ENCODE data around the gene NRXN3. TPM values are rescaled to one million over a fixed set of nuclear protein-coding genes. Genes with fewer than 3 reads are reported as not detected.
A peak's percentile ranks its signal among the peaks of the same experiment; 100 is the strongest.

The NRXN3 gene
- total and polyA plus RNA-seq, 8 donors: 0.53 to 2.5 (median 1.5) TPM

DNA sequence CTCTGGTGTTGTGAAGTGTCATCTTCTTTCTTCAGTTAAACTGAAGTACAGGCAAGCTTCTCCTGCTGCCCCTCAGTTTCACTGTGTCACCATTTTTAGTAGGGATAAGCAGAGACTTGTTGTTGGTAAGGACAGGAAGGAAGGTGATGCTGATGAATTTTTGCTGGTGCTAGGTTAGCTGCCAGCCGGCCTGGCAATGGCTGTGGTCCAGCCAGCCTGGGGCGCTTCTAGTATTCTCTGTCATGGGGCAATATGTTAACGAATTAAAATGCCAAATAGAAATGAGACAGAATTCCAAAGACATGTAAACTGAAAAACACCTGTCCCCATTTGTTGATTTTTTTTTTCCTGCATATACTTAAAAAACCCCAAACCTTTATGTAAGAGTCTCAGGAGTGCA lies 1438.3 kb downstream of the NRXN3 start:
- H3K4me1 ChIP-seq: no peaks in the 10 kb centered on the region
- H3K36me3 ChIP-seq: no peaks in the 10 kb centered on the region
- no peak for FAIRE-seq
- no peak overlapping the region for H3K27ac ChIP-seq
- intact Hi-C loops (cut with DNase I): no loop called here
- H3K9me3 ChIP-seq: no peaks in the 10 kb centered on the region
- no peak for DNase-seq
- TF ChIP-seq, protein P1, sequence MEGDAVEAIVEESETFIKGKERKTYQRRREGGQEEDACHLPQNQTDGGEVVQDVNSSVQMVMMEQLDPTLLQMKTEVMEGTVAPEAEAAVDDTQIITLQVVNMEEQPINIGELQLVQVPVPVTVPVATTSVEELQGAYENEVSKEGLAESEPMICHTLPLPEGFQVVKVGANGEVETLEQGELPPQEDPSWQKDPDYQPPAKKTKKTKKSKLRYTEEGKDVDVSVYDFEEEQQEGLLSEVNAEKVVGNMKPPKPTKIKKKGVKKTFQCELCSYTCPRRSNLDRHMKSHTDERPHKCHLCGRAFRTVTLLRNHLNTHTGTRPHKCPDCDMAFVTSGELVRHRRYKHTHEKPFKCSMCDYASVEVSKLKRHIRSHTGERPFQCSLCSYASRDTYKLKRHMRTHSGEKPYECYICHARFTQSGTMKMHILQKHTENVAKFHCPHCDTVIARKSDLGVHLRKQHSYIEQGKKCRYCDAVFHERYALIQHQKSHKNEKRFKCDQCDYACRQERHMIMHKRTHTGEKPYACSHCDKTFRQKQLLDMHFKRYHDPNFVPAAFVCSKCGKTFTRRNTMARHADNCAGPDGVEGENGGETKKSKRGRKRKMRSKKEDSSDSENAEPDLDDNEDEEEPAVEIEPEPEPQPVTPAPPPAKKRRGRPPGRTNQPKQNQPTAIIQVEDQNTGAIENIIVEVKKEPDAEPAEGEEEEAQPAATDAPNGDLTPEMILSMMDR (IDR thresholded peaks at IDR 0.05): no peak
- no peak overlapping the region for H3K4me3 ChIP-seq
- no peak for ATAC-seq
- H3K27me3 ChIP-seq: no peaks in the 10 kb centered on the region
- WGBS, 2 donors: 87 to 94% methylated on average over 3 of the region's 3 CpGs

GRCh38 chr14:79613625-79614024 lies 1443.5 kb downstream of the NRXN3 start:
- no peak overlapping the region for H3K4me3 ChIP-seq
- FAIRE-seq (no peak), ATAC-seq (no peak), DNase-seq (no peak)
- no peaks in the 10 kb centered on the region for H3K4me1 ChIP-seq
- H3K27ac ChIP-seq: no peak overlapping the region
- TF ChIP-seq, protein P1 (IDR thresholded peaks at IDR 0.05): no peak
- H3K9me3 ChIP-seq: no peaks in the 10 kb centered on the region
- 72 to 87% methylated on average over 5 of the region's 5 CpGs for WGBS, 2 donors
- intact Hi-C loops (cut with DNase I): no loop called here
- H3K27me3 ChIP-seq: no peaks in the 10 kb centered on the region
- no peaks in the 10 kb centered on the region for H3K36me3 ChIP-seq

- Histone ChIP-seq H3K27me3 (no peaks in the 10 kb centered on the region), H3K36me3 (no peaks in the 10 kb centered on the region), H3K4me3 (no peak overlapping the region), H3K9me3 (no peaks in the 10 kb centered on the region), H3K27ac (no peak overlapping the region), H3K4me1 (no peaks in the 10 kb centered on the region)
- TF ChIP-seq, protein P1 (IDR thresholded peaks at IDR 0.05): no peak
- no peak for DNase-seq
- intact Hi-C loops (cut with DNase I): no loop called here
- WGBS, 2 donors: 88 to 96% methylated on average over 5 of the region's 5 CpGs
- FAIRE-seq: no peak
- ATAC-seq: no peak
Observed at GRCh38 chr14:79614448-79614847, 1444.3 kb downstream of the NRXN3 start.

- no peaks in the 10 kb centered on the region for H3K27me3 ChIP-seq
- H3K4me3 ChIP-seq: no peak overlapping the region
- intact Hi-C loops (cut with DNase I): no loop called here
- H3K27ac ChIP-seq: no peak overlapping the region
- TF ChIP-seq, protein P1 (IDR thresholded peaks at IDR 0.05): no peak
- FAIRE-seq (no peak), ATAC-seq (no peak), DNase-seq (no peak)
- no peaks in the 10 kb centered on the region for H3K4me1 ChIP-seq
- H3K36me3 ChIP-seq: no peaks in the 10 kb centered on the region
- H3K9me3 ChIP-seq: no peaks in the 10 kb centered on the region
Observed at GRCh38 chr14:79627058-79627457, 1456.9 kb downstream of the NRXN3 start.

DNA sequence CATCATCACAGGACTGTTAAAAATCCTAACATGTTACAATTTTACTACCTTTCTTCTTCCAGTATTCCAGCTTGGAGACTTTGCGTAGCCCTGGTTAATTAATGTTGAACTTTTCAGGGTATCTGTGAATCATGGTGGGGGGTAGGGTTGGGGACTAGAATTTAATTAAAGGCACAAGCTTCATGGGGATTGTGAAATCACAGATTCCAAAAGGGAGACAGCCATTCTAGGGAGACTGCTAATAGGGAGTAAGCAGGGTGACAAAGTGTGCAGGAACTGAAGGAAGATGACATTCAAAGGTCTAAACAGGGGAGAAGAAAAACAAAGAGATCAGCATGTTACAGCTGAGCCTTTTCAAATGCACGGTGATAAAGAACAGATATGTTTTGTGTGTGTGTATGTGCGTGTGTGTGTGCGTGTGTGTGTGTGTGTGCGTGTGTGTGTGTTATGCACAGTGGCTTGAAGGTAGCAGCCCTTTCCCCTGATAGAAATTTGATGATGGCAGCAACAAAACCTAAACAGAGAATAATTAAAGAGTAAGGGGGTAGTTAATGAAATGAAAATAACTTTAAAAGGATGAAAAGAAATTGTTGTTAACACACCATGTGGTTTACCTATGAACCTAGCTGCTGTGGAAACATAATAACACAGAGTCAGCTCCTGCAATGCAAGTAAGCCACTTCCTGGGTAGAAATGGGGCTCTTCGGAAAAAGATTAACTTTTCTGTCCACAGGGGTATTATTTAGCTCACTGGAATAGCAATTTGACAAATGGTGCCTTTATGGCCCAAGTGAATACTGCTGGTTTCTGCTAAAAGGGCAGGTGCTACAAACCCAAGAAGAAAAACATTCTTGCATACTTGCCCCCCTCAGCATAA lies 1459.5 kb downstream of the NRXN3 start:
- no peak for DNase-seq
- peak in 3 of 4 donors; percentile 42 to 53 (median 51) for ATAC-seq
- FAIRE-seq: no peak
- Histone ChIP-seq H3K27ac (no peak overlapping the region), H3K27me3 (no peaks in the 10 kb centered on the region), H3K9me3 (no peaks in the 10 kb centered on the region), H3K36me3 (no peaks in the 10 kb centered on the region), H3K4me1 (no peaks in the 10 kb centered on the region), H3K4me3 (no peak overlapping the region)
- 62 to 70% methylated on average over 6 of the region's 6 CpGs for WGBS, 2 donors
- intact Hi-C loops (cut with DNase I): no loop called here
- TF ChIP-seq, protein P1 (IDR thresholded peaks at IDR 0.05): no peak

All from pancreas (tissue), 10 donors.